ENCODE measurements around the gene KRI1. TPM values are rescaled to one million over a fixed set of nuclear protein-coding genes. Genes with fewer than 3 reads are reported as not detected.

KRI1 gene
- total RNA-seq, 1 experiment from 2014 or later, result 57.4 TPM

DNA sequence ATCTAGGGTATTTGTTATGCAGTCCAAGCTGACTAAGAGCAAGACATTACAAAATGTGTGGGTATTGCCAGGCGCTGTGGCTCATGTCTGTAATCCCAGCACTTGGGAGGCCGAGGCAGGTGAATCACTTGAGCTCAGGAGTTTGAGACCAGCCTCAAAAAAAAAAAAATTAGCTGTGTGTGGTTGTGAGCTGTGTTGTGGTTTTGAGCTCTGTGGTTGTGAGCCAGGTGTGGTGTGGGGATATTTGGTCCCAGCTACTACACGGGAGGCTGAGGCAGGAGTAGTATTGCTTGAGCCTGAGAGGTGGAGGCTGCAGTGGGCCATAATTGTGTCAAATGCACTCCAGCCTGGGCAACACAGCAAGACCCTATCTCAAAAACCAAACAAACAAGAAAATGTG, 57.1 kb downstream of the KRI1 start:
- Histone ChIP-seq H3K4ac (ENCODE audit: low read depth, low read length) (no peak overlapping the region), H3K27me3 (ENCODE audit: insufficient read depth, low read length) (peaks cover 5% of the 10 kb centered on the region; the same call in 1 of the 2 replicates), H3K56ac (ENCODE audit: insufficient read length, low read depth, low read length) (no peak overlapping the region), H4K91ac (ENCODE audit: insufficient read length, low read depth, low read length) (no peak overlapping the region), H3K4me1 (ENCODE audit: insufficient read depth, low read length) (no peaks in the 10 kb centered on the region), H3T11ph (ENCODE audit: low read length) (no peak overlapping the region), H3K4me2 (ENCODE audit: insufficient read depth, insufficient read length, low read length) (no peak overlapping the region), H3K23me2 (ENCODE audit: insufficient read length, low read depth, low read length, poor library complexity, severe bottlenecking) (no peaks in the 10 kb centered on the region), H4K20me1 (ENCODE audit: control insufficient read depth, insufficient read depth, insufficient read length) (no peaks in the 10 kb centered on the region), H3K14ac (ENCODE audit: insufficient read depth, low read length) (no peak overlapping the region), H3K79me2 (ENCODE audit: insufficient read depth, low read length) (no peaks in the 10 kb centered on the region), H3K18ac (ENCODE audit: insufficient read length, low read depth, low read length) (no peak overlapping the region), H2BK120ac (ENCODE audit: low read depth, low read length, poor library complexity, severe bottlenecking) (no peak overlapping the region), H2BK12ac (ENCODE audit: insufficient read length, low read depth, low read length) (no peak overlapping the region), H2AFZ (ENCODE audit: low read length) (no peak overlapping the region), H2BK15ac (ENCODE audit: low read depth, low read length) (no peak overlapping the region), H3K23ac (ENCODE audit: insufficient read length, low read depth, low read length) (no peak overlapping the region), H2AK5ac (ENCODE audit: insufficient read length, low read length) (no peak overlapping the region), H2BK20ac (ENCODE audit: low read depth, low read length, poor library complexity, severe bottlenecking) (no peak overlapping the region), H3K79me1 (ENCODE audit: insufficient read depth, low read depth, low read length, poor library complexity, severe bottlenecking) (no peaks in the 10 kb centered on the region), H3K9me3 (ENCODE audit: control insufficient read depth, low read depth, low read length) (no peaks in the 10 kb centered on the region), H2BK5ac (ENCODE audit: insufficient read length, low read length) (no peak overlapping the region), H4K5ac (ENCODE audit: insufficient read length, low read depth, low read length) (no peak overlapping the region), H3K27ac (ENCODE audit: insufficient read length, low read depth, low read length) (no peak overlapping the region), H3K9ac (ENCODE audit: extremely low read depth, insufficient read length, low read length) (no peak overlapping the region), H4K8ac (replicated peaks; ENCODE audit: insufficient read length, low read depth, low read length) (no peak overlapping the region)
- DNase-seq, result no peak
- peaks cover 3 to 4% of the 10 kb centered on the region in 2 experiments; a peak in 2 of 4 replicates for H3K4me1 Mint-ChIP-seq
- WGBS (ENCODE audit: extremely low coverage, insufficient read length, low lambda C conversion rate), result no CpG with 5 or more reads among the region's 3 CpGs
- H3K27ac Mint-ChIP-seq, result no peak overlapping the region
- peaks cover 6 to 8% (median 7%) of the 10 kb centered on the region in 3 experiments; a peak in 6 of 7 replicates for H3K36me3 Mint-ChIP-seq (ENCODE audit: insufficient read depth in 1 of 3, low read depth in 3 of 3)
- no peak overlapping the region for H3K4me3 Mint-ChIP-seq
- no peaks in the 10 kb centered on the region; the same call in 1 of the 2 replicates for H3K27me3 Mint-ChIP-seq (ENCODE audit: low read depth)
- no peaks in the 10 kb centered on the region for H3K9me3 Mint-ChIP-seq
- TF ChIP-seq CTCF (conservative IDR thresholded peaks at IDR 0.05), result no peak
